M059J (cell line): ENCODE measurements around the gene CCDC150. TPM values are rescaled to one million over a fixed set of nuclear protein-coding genes. Genes with fewer than 3 reads are reported as not detected.
"Not testable (repeated sequence)": the region's sequence is repeated elsewhere in the genome, so short reads cannot be mapped to it uniquely, and the experiment has no call there.

Experiments used
- DNase-seq: peaks from one replicate; pipeline ENCODE4 v3.0.0-alpha.2; 2012; ENCODE audit warnings: low read depth
- total RNA-seq: library from RNA; depleted of rRNA; stranded (reverse); fragments of >200 nt; shearing (Covaris generic); gene quantifications from 2 replicates; pipeline ENCODE4 v1.2.3, GENCODE V29; 2014

The CCDC150 gene
- total RNA-seq, 1 experiment from 2014 or later: 3.7 TPM

DNA sequence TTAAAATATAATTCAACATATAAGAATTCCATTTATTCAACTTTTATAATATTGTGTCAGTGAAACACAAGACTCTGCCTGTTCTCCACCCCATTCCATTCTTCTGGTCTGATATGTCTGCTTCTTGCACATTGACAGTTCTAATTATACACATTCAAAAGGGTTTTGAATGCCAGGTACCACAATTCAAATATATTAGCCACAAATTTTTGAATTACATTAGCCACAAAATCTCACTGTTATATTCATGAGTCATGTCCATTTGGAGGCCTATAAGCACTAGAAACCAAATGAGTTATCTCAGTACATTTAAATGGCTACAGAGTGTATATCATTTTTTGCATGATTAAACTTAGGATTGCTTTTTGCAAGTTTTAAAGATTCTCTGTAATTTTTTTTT lies 72.1 kb downstream of the CCDC150 start:
- no peak for DNase-seq

GRCh38 chr2:196712867-196713266 lies 73.4 kb downstream of the CCDC150 start:
- DNase-seq: no peak

- no peak for DNase-seq
Observed at GRCh38 chr2:196718419-196719109, 79.0 kb downstream of the CCDC150 start.

GRCh38 chr2:196719110-196719872 lies 79.8 kb downstream of the CCDC150 start:
- peak; percentile 9 for DNase-seq

DNA sequence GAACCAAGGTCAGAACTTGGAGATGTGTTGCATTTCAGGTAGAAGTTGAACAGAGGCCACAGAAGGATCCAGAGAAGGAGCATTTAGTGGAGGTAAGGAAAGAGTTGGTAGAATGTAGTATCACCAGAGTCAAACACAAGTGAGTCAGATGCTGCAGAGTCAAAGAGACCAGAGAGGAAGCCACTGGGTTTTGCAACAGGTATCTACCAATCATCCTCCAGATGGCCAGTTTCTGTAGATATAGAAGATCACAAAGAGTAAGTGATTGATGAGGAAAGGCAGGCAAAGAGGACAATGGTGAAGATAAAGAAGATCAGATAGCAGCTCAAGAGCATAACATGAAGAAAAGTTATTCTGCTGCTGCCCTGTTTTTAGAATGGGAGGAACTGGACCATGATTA lies 84.1 kb downstream of the CCDC150 start:
- DNase-seq: no peak

DNA sequence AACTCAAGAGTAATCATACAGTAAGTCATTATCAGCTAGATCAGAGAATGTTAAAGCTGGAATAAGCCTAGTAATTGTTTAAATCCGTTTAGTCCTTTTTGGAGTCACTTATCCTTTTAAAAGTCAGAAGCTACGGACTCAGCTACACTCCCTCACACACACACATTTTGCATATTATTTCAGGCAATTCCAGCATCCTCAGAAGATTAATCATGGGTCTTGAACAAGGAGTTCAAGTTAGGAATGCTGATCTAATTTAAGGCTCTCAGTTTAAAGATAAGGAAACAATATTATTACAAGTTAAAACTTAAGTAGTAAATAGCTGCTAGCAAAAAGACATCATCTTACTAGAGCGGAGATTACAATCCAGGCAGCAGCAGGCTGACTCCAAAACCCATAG lies 85.7 kb downstream of the CCDC150 start:
- no peak for DNase-seq

DNA sequence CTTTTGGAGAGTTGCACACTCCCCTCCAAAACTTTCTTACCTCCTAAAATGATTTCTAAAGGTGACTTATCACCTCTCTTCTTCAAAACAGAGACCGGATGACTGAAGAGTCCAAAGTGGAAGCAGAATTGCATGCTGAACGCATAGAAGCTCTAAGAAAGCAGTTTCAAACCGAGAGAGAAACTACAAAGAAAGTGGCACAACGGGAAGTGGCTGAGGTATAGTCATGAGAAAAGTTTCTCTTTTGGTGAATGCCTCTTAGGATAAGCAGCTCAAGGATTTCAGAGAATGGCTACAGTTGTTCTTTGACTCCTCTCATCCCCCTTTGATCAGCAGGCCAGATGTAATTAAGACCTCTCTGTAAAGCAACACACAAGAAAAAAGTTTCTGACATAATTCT lies 86.4 kb downstream of the CCDC150 start:
- DNase-seq: no peak

DNA sequence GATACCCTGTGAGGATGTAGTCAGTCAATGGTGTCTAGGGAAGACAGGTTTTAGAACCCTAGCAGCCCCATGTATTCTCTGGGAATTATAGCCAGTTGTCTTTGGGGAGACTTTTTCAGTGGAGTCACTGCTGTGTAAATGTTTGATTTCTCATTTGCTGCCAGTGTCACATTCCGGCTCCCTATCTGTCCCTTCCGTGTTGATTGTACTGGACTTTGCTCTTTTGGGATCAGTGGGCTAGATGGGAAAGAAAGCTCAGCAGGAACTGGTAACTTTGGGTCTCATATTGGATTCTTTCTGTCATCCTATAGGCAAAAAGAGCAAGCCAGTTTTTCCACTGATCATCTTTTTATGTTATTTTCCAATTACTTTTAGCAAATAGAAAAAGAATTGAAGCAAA lies 89.9 kb downstream of the CCDC150 start:
- DNase-seq: no peak

- DNase-seq: not testable (repeated sequence)
Observed at GRCh38 chr2:196736646-196737045, 97.1 kb downstream of the CCDC150 start.

DNA sequence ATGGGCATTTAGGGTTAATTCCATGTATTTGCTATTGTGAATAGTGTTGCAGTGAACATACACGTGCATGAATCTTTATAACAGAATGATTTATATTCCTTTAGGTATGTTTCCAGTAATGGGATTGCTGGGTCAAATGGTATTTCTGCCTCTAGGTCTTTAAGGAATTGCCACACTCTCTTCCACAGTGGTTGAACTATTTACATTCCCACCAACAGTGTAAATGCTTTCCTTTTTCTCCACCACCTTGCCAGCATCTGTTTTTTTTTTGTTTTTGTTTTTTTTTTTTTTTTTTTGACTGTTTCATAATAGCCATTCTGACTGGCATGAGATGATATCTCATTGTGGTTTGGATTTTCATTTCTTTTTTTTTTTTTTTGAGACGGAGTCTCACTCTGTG lies 97.5 kb downstream of the CCDC150 start:
- peak; percentile 8 for DNase-seq

- DNase-seq: peak; percentile 54
Observed at GRCh38 chr2:196739031-196739430, 99.5 kb downstream of the CCDC150 start.

DNA sequence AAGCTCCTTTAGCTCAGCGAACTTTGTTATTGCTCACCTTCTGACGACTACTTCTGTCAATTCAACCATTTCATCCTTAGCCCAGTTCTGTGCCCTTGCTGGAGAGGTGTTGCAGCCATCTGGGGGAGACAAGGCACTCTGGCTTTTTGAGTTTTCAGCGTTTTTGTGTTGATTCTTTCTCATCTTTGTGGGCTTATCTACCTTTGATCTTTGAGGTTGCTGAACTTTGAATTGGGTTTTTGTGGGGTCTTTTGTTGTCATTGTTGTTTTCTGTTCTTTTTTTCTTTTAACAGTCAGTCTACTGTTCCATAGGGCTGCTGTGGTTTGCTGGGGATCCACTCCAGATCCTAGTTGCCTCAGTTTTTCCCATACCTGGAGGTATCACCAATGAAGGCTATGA lies 102.7 kb downstream of the CCDC150 start:
- no peak for DNase-seq

- no peak for DNase-seq
Observed at GRCh38 chr2:196742685-196743084, 103.2 kb downstream of the CCDC150 start.

- no peak for DNase-seq
Observed at GRCh38 chr2:196743165-196743564, 103.7 kb downstream of the CCDC150 start.

DNA sequence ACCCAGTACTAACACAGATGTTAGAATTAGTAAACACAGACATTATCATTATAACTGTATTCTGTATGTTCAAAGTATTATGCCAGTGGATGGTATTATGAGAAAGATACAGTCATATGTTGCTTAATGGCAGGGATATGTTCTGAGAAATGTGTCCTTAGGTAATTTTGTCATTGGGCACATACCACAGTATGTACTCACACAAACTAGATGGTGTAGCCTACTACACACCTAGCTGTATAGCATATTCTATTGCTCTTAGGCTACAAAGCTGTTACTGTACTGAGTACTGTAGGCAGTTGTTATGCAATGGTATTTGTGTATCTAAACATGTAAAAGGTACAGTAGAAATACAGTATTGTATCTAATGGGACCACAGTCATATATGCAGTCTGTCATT lies 106.2 kb downstream of the CCDC150 start:
- DNase-seq: no peak

- DNase-seq: no peak
Observed at GRCh38 chr2:196747400-196747799, 107.9 kb downstream of the CCDC150 start.

DNA sequence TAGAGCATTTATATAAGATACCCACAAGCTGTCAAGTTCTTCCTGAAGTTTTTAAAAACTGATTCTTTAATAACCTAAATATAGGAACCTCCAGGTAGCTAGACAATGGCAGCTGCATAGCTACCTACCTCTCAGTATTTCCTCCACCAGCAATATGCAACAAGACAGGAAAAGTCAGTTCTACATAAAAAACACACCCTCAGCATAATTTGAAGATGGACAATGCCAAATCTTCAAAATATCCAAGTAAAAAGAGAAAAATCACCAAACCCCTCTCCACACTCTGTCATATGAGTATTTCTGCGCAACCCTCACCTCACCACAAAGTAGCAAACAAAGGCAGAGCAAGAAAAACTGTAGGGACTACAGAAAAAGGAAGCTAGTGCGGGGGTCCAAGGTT lies 108.6 kb downstream of the CCDC150 start:
- DNase-seq: no peak

DNA sequence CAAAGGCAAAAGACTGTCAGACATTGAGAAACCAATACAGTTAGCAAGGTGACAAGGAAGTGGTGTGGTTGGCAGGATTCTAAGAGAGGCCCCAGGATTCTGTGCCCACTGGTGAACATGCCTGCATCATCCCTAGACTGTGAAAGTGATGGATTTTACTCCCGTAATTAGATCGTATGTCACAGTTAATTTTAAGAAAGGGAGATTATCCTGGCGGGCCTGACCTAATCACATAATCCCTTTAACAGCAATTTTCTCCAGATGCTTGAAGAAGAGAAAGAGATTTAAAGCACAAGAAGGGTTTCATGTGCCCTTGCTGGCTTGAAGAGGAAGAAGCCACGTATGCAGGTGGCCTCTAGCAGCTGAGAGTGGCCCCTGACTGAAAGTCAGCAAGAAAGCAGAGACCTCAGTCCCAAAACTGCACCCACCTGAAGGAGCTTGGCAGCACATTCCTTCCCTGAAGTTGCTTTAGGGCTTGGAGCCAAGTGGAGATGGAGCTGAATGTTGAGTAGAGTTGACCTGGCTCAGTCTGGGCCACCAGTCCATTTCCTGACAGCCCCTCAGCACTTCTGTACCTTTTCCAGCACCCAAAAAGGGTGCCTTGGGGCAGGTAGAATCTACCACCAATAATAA lies 110.9 kb downstream of the CCDC150 start:
- DNase-seq: no peak

DNA sequence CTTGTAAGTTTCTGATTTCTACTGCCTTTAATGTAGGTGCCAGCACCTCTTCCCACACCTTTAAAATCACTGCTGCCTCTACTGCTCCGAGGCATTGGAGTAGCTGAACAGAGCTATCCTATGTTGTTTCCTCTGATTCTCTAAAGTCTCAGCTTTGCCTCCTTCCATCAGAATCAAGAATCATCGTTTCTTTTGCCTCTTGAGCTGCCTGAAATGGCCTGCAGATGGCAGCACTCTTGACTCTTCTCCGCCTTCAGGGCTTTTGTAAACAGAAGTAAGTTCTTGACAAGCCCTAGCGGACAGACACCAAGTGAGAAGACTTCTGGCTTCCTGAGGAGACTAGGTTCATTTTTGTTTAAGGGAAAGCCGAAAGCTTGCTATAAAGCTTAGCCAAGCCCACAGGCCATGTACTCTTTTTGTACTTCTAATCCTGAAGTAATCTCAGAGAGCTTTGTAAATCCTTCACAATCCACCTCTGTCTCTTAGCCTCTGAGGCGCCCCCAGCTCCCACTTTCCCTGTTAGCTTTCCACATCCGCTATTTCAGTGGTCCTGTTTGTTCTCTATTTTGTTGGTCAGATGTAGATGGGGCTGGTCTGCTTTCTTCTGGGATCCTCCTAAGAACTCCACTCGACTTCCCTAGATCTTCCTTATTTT lies 111.6 kb downstream of the CCDC150 start:
- DNase-seq: peak; percentile 40

DNA sequence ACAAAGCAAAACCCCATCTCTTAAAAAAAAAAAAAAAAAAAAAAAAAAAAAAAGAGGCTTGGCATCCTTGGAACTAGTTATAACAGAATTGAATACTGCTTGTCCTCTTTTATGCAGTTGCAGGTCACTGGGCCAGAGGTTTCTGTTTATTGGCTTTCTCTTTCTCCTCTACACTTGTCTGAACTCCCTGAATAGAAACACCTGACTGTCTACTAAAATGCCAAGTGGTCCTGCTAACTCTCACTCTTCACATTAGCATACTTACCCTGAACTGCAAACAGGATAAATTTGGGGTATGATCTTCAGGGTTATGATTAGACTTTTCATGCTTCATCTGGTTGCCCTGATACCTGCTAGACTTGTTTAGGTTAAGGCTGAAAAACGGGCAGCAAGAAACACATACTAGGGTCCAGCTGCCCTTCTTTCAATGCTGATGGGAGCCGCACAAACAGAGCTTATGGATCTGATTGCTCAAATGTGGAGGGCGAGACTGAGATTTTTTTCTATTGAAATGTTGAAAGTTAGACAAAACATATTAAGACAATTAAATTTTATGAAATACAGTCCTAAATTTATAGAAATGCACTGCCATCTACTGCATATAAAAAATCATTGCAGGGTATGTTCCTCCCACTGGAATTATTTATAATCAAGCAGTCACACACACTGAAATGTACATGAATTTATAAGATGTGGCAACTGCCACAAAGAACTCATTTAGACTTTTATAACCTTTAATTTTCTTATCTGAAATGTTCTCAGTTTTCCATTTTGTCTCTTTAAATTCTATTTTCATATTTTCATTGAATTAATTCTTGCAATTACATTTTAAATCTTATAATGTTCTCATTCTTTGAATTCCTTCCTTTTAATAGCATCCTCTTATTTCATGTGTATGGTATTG lies 119.2 kb downstream of the CCDC150 start:
- DNase-seq: peak; percentile 20

GRCh38 chr2:196759378-196759706 lies 119.8 kb downstream of the CCDC150 start:
- no peak for DNase-seq

- DNase-seq: no peak
Observed at GRCh38 chr2:196767101-196767500, 127.6 kb downstream of the CCDC150 start.
